NCI-H146 (cell line): ENCODE results near the gene POLR3K.
"Not testable (repeated sequence)": the region's sequence is repeated elsewhere in the genome, so short reads cannot be mapped to it uniquely, and the experiment has no call there.

Experiments
- DNase-seq: peaks from one replicate; lab custom pipeline; 2025; lab: John Stamatoyannopoulos, UW

POLR3K gene

GRCh38 chr16:63998-64913 is 10.8 kb upstream of the POLR3K start:
- peak; percentile 54 for DNase-seq

GRCh38 chr16:63466-63865 is 10.1 kb upstream of the POLR3K start:
- no peak for DNase-seq

- DNase-seq = no peak
Measured at GRCh38 chr16:62968-63391, 9.6 kb upstream of the POLR3K start.

GRCh38 chr16:62283-62967 is 9.0 kb upstream of the POLR3K start:
- DNase-seq = no peak

- DNase-seq = no peak
Measured at GRCh38 chr16:61879-62281, 8.5 kb upstream of the POLR3K start.

GRCh38 chr16:60929-61878 is 7.8 kb upstream of the POLR3K start:
- DNase-seq = no peak

- DNase-seq = no peak
Measured at GRCh38 chr16:60166-60565, 6.8 kb upstream of the POLR3K start.

- DNase-seq = no peak
Measured at GRCh38 chr16:59440-60059, 6.1 kb upstream of the POLR3K start.

- no peak for DNase-seq
Measured at GRCh38 chr16:58491-59439, 5.4 kb upstream of the POLR3K start.

GRCh38 chr16:57711-58110 is 4.3 kb upstream of the POLR3K start:
- no peak for DNase-seq

- no peak for DNase-seq
Measured at GRCh38 chr16:56231-56927, 3.0 kb upstream of the POLR3K start.

- DNase-seq = no peak
Measured at GRCh38 chr16:55571-56136, 2.2 kb upstream of the POLR3K start.

- DNase-seq = no peak
Measured at GRCh38 chr16:54237-54581, 801 bp upstream of the POLR3K start.

- peak; percentile 40 for DNase-seq
Measured at GRCh38 chr16:50769-51591, 2.4 kb downstream of the POLR3K start.

GRCh38 chr16:47234-47633 is 6.2 kb downstream of the POLR3K start:
- no peak for DNase-seq

GRCh38 chr16:46510-46909 is 6.9 kb downstream of the POLR3K start:
- not testable (repeated sequence) for DNase-seq

- no peak for DNase-seq
Measured at GRCh38 chr16:45454-45853, 8.0 kb downstream of the POLR3K start.

- no peak for DNase-seq
Measured at GRCh38 chr16:44655-45054, 8.8 kb downstream of the POLR3K start.

GRCh38 chr16:43294-43693 is 10.1 kb downstream of the POLR3K start:
- DNase-seq = no peak
